K562 (cell line): Measurements from ENCODE around the gene ABCF3. TPM values are rescaled to one million over a fixed set of nuclear protein-coding genes. Genes with fewer than 3 reads are reported as not detected.

Source experiments
- ATAC-seq: fragments of 200-7000 bp; cut with Tn5 transposase; 3 replicates; pipeline ENCODE4 v1.9.1; 2020; ENCODE audit warnings: moderate library complexity
- BruUV-seq: library from RNA; stranded (reverse); fragments of 400-500 nt; replicated peaks from 2 replicates; lab custom pipeline; 2021; lab: Mats Ljungman, UMichigan
- CTCF ChIA-PET: fragments of 300-600 bp; formaldehyde crosslinking; extraction: SDS; loops from one replicate; lab custom pipeline; 2021; ENCODE audit warnings: low intra/inter-chr PET ratio; lab: Yijun Ruan, JAX
- POLR2A ChIA-PET: fragments of 300-600, 350-650 bp; sonication (Branson Sonifier 250); formaldehyde crosslinking; extraction: SDS; loops from one replicate; lab custom pipeline; 2021; ENCODE audit warnings: antibody characterized with exemption, inconsistent platforms; lab: Yijun Ruan, JAX
- DNase-seq, 4 experiments: peaks; one replicate each; pipeline versions ENCODE4 v3.0.0 to v3.0.0-alpha.2; 2011 to 2018; ENCODE audit warnings: low spot score in 3 of 4, mixed read lengths in 3 of 4; ENCODE audit errors: extremely low read depth in 1 of 4
- FAIRE-seq: peaks from 2 replicates; lab custom pipeline; 2011; peaks lifted over from hg19 to GRCh38; lab: Jason Lieb, UNC
- H2AFZ ChIP-seq: 2 replicates; pipeline ENCODE4 v1.6.0; 2011; ENCODE audit warnings: low read depth, low read length, control low read depth, inconsistent platforms
- H3K27ac ChIP-seq: fragments of 200-600 bp; 3 replicates; pipeline ENCODE4 v1.8.0; 2011; ENCODE audit warnings: low read depth, mild to moderate bottlenecking, control low read depth, inconsistent platforms, low read length, moderate library complexity, mixed read lengths; ENCODE audit errors: extremely low read depth
- H3K27me3 ChIP-seq, 2 experiments: fragments of 300-600 bp in 1 of 2; 2 replicates in 1 of 2; 3 replicates in 1 of 2; pipeline versions ENCODE4 v1.6.0 to v1.8.0; 2011; ENCODE audit warnings: inconsistent platforms in 2 of 2, low read length in 2 of 2, mild to moderate bottlenecking in 1 of 2, mixed read lengths in 1 of 2, moderate library complexity in 1 of 2; ENCODE audit not compliant: control insufficient read depth in 2 of 2, insufficient read depth in 2 of 2
- H3K36me3 ChIP-seq: fragments of 300-600 bp; 3 replicates; pipeline ENCODE4 v1.8.0; 2011; ENCODE audit warnings: mild to moderate bottlenecking, low read length, inconsistent platforms; ENCODE audit not compliant: control insufficient read depth, insufficient read depth
- H3K4me1 ChIP-seq, 2 experiments: fragments of 200-600 bp in 1 of 2; replicated peaks in 1 of 2; 2 replicates in 1 of 2; 3 replicates in 1 of 2; pipeline versions ENCODE4 v1.5.1 to v1.8.0; 2011; ENCODE audit warnings: inconsistent platforms in 2 of 2, low read length in 2 of 2, mild to moderate bottlenecking in 1 of 2, mixed read lengths in 1 of 2, moderate library complexity in 1 of 2; ENCODE audit not compliant: control insufficient read depth in 2 of 2, insufficient read depth in 2 of 2
- H3K4me2 ChIP-seq: 2 replicates; pipeline ENCODE4 v1.6.1; 2011; ENCODE audit warnings: low read length, control low read depth, inconsistent platforms, mixed read lengths; ENCODE audit not compliant: insufficient read depth
- H3K4me3 ChIP-seq: fragments of 200-600 bp; sonication (generic), shearing (Covaris generic); 2 replicates; pipeline ENCODE4 v1.5.1; 2016; ENCODE audit warnings: control low read depth, inconsistent platforms
- H3K79me2 ChIP-seq: fragments of 200-600 bp; 3 replicates; pipeline ENCODE4 v1.8.0; 2011; ENCODE audit warnings: low read length, inconsistent platforms; ENCODE audit not compliant: control insufficient read depth, insufficient read depth
- H3K9ac ChIP-seq, 2 experiments: 2 replicates each; pipeline versions ENCODE4 v1.6.0 to v1.6.1; 2011; ENCODE audit warnings: low read depth in 2 of 2, low read length in 2 of 2, control low read depth in 1 of 2, inconsistent platforms in 1 of 2, mild to moderate bottlenecking in 1 of 2, mixed read lengths in 1 of 2; ENCODE audit not compliant: insufficient read depth in 1 of 2
- H3K9me1 ChIP-seq: one replicate; pipeline ENCODE4 v1.6.0; 2011; ENCODE audit warnings: inconsistent platforms, mild to moderate bottlenecking, low read length, moderate library complexity; ENCODE audit not compliant: control insufficient read depth, insufficient read depth
- H3K9me3 ChIP-seq: replicated peaks from 2 replicates; pipeline ENCODE4 v1.5.1; 2011; ENCODE audit warnings: low read depth, low read length, inconsistent platforms; ENCODE audit not compliant: control insufficient read depth, insufficient read depth
- H4K20me1 ChIP-seq: replicated peaks from 2 replicates; pipeline ENCODE4 v1.6.1; 2011; ENCODE audit warnings: low read length, inconsistent platforms, mixed read lengths; ENCODE audit not compliant: control insufficient read depth, insufficient read depth
- ARID2 ChIP-seq: fragments of 450-650 bp; IDR thresholded peaks from 2 replicates; pipeline ENCODE4 v1.6.1; 2017; ENCODE audit warnings: antibody characterized with exemption, mild to moderate bottlenecking
- BRD9 ChIP-seq: fragments of 450-650 bp; IDR thresholded peaks from 2 replicates; pipeline ENCODE4 v1.6.1; 2018; ENCODE audit warnings: low read depth; ENCODE audit not compliant: partially characterized antibody
- E2F3 ChIP-seq: fragments of 250-450 bp; sonication (Bioruptor Pico); IDR thresholded peaks from 2 replicates; pipeline ENCODE4 v1.4.0; 2020; ENCODE audit warnings: mild to moderate bottlenecking
- HNRNPUL1 ChIP-seq: fragments of 200-400 bp; formaldehyde crosslinking; IDR thresholded peaks from 2 replicates; pipeline ENCODE4 v1.6.1; 2017; ENCODE audit warnings: low read length
- MXI1 ChIP-seq: IDR thresholded peaks from 2 replicates; pipeline ENCODE4 v1.6.1; 2011; ENCODE audit warnings: low read depth, mild to moderate bottlenecking, improper control_type of control experiment, low read length
- NFATC3 ChIP-seq: fragments of 450-650 bp; IDR thresholded peaks from 2 replicates; pipeline ENCODE4 v1.6.1; 2017; ENCODE audit warnings: mild to moderate bottlenecking
- NFXL1 ChIP-seq: fragments of 450-650 bp; formaldehyde crosslinking; IDR thresholded peaks from 2 replicates; pipeline ENCODE4 v1.4.0; 2021; ENCODE audit warnings: mild to moderate bottlenecking
- NR2F6 ChIP-seq: fragments of 450-650 bp; formaldehyde crosslinking; IDR thresholded peaks from 2 replicates; pipeline ENCODE4 v1.4.0; 2020; ENCODE audit warnings: mild to moderate bottlenecking
- RBM25 ChIP-seq: fragments of 200-400 bp; formaldehyde crosslinking; IDR thresholded peaks from 2 replicates; pipeline ENCODE4 v1.6.1; 2018; ENCODE audit warnings: low read length, low read depth, moderate library complexity; ENCODE audit not compliant: severe bottlenecking
- RHOXF2B ChIP-seq: fragments of 250-450 bp; sonication (Bioruptor Pico); conservative IDR thresholded peaks from 2 replicates; pipeline ENCODE4 v1.5.1; 2021
- RUNX1 ChIP-seq: sonication (generic); IDR thresholded peaks from 2 replicates; pipeline ENCODE4 v1.6.1; 2016; ENCODE audit warnings: antibody characterized with exemption, low read depth
- SMAD4 ChIP-seq: fragments of 250-450 bp; sonication (Bioruptor Pico); conservative IDR thresholded peaks from 2 replicates; pipeline ENCODE4 v1.8.0; 2021; ENCODE audit warnings: inconsistent platforms, mild to moderate bottlenecking, moderate library complexity
- ZFP36 ChIP-seq: fragments of 150-350 bp; IDR thresholded peaks from 2 replicates; pipeline ENCODE4 v1.6.1; 2018; ENCODE audit warnings: low read length, low read depth; ENCODE audit not compliant: partially characterized antibody
- ZNF253 ChIP-seq: fragments of 250-450 bp; sonication (Bioruptor Pico); conservative IDR thresholded peaks from 2 replicates; pipeline ENCODE4 v1.6.1; 2021; ENCODE audit warnings: mild to moderate bottlenecking
- WGBS: fragments of 100-300 bp; shearing (Covaris generic); methylation state at CpG from one replicate; pipeline ENCODE4 v1.1.6; 2016; ENCODE audit warnings: low coverage, mixed read lengths; ENCODE audit not compliant: insufficient coverage; ENCODE audit errors: missing lambda C conversion rate; 5-methylcytosine and 5-hydroxymethylcytosine counted together
- in situ Hi-C: fragments of 300-500 bp; cut with MboI; formaldehyde crosslinking; loops from 4 replicates; pipeline ENCODE4 v1.15.0; 2018; ENCODE audit warnings: inconsistent platforms, mixed read lengths
- intact Hi-C: fragments of 100-400 bp; cut with micrococcal nuclease; formaldehyde crosslinking; loops from 2 replicates; pipeline ENCODE4 v1.14.2; 2022
- polyA plus RNA-seq, 8 experiments: library from polyadenylated mRNA; depleted of rRNA in 4 of 8; stranded (reverse) in 5 of 8; unstranded in 3 of 8; fragments of >200 nt; fragmentation: Nextera tagmentation in 2 of 8; fragmentation: Illumina TruSeq in 1 of 8; extraction: Ambion mirVana in 2 of 8; extraction: Trizol in 1 of 8; gene quantifications; 2 replicates each; pipeline versions ENCODE4 v1.2.1 to v1.2.3, GENCODE V29; 2011 to 2014; ENCODE audit warnings: inconsistent platforms in 1 of 8, missing spikeins in 1 of 8
- total RNA-seq, 7 experiments: library from RNA; depleted of rRNA in 6 of 7; stranded (reverse); fragments of >200 nt in 6 of 7; fragmentation: Illumina TruSeq in 2 of 7; extraction: Trizol in 2 of 7; gene quantifications; 2 replicates each; pipeline versions ENCODE4 v1.2.1 to v1.2.3, GENCODE V29; 2011 to 2021; ENCODE audit warnings: low replicate concordance in 1 of 7
- TF ChIP-seq, protein P1 (sequence below): fragments of 250-450 bp; sonication (Bioruptor Pico); IDR thresholded peaks from 2 replicates; pipeline ENCODE4 v1.6.1; 2021; ENCODE audit warnings: mild to moderate bottlenecking
- TF ChIP-seq, protein P2 (sequence below): fragments of 150-350 bp; conservative IDR thresholded peaks from 2 replicates; pipeline ENCODE4 v1.6.1; 2014; ENCODE audit warnings: low read length
- TF ChIP-seq, protein P3 (sequence below): fragments of 450-650 bp; IDR thresholded peaks from 2 replicates; pipeline ENCODE4 v1.7.1; 2018; ENCODE audit warnings: mild to moderate bottlenecking, low read depth; ENCODE audit not compliant: partially characterized antibody

The ABCF3 gene
- total and polyA plus RNA-seq, 9 of the 15 experiments (the other 6 are each of a cell fraction or from before 2014, with no cell fraction given) = 6.7 to 77.9 (median 45.1) TPM

DNA sequence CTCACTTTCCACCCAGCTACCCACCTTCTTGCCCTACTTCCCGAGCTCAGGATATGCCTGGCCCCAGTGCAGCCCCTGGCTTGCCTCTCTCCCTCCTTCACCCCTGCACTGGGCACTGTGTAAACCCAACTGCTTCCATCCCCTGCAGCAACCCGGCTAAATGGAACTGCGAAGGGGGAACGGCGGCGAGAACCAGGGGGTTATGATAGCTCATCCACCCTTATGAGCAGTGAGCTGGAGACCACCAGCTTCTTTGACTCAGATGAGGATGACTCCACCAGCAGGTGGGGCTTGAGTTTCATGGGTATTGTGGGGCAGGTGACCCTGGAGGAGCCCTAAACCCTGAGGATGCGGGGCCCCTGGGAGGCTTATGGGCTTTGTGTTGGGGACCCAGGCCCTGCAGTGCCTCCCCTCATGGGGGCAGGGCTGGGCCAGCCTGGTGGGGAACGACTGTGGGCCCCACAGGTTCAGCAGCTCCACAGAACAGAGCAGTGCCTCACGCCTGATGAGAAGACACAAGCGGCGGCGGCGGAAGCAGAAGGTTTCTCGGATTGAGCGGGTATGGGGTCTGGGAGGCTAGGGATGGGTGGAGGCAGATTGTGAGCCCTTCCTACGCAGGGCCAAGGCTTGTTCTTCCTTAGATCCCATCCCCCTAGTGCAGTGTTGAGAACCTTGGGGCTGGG, 21.2 kb upstream of the ABCF3 start (continued):
- TF ChIP-seq, protein P1, sequence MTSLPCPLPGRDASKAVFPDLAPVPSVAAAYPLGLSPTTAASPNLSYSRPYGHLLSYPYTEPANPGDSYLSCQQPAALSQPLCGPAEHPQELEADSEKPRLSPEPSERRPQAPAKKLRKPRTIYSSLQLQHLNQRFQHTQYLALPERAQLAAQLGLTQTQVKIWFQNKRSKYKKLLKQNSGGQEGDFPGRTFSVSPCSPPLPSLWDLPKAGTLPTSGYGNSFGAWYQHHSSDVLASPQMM = no peak
- TF ChIP-seq, protein P2, sequence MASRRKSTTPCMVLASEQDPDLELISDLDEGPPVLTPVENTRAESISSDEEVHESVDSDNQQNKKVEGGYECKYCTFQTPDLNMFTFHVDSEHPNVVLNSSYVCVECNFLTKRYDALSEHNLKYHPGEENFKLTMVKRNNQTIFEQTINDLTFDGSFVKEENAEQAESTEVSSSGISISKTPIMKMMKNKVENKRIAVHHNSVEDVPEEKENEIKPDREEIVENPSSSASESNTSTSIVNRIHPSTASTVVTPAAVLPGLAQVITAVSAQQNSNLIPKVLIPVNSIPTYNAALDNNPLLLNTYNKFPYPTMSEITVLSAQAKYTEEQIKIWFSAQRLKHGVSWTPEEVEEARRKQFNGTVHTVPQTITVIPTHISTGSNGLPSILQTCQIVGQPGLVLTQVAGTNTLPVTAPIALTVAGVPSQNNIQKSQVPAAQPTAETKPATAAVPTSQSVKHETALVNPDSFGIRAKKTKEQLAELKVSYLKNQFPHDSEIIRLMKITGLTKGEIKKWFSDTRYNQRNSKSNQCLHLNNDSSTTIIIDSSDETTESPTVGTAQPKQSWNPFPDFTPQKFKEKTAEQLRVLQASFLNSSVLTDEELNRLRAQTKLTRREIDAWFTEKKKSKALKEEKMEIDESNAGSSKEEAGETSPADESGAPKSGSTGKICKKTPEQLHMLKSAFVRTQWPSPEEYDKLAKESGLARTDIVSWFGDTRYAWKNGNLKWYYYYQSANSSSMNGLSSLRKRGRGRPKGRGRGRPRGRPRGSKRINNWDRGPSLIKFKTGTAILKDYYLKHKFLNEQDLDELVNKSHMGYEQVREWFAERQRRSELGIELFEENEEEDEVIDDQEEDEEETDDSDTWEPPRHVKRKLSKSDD = no peak
- TF ChIP-seq NR2F6 (CRISPR knock-in tag) (no peak), E2F3 (CRISPR knock-in tag) (no peak), MXI1 (no peak), SMAD4 (CRISPR knock-in tag) (no peak), NFATC3 (no peak)

DNA sequence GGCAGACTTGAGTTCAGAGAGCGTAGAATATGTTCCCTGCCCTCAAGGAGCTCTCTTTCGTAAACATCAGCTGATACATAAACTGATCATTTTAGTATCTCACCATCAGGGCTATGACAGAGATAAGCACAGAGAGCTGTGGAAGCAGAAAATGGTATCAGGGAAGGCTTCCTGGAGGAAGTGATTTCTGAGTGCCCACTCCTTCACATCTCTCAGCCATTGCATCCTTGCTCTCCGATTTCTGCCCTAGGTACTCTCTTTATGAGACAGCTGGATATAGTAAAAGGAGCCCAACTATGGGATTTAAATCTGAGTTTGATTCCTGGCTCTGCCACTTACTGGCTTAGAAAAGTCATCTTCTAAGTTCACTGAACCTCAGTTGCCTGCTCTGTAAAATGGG, 20.5 kb upstream of the ABCF3 start:
- Histone ChIP-seq H2AFZ (no peak overlapping the region), H4K20me1 (no peaks in the 10 kb centered on the region), H3K4me3 (no peak overlapping the region), H3K27me3 (no peaks in the 10 kb centered on the region), H3K36me3 (peaks cover 88% of the 10 kb centered on the region; the same call in 2 of the 3 replicates), H3K9me1 (no peaks in the 10 kb centered on the region), H3K27ac (no peak overlapping the region), H3K4me2 (no peak overlapping the region), H3K9me3 (no peaks in the 10 kb centered on the region), H3K4me1 (peaks cover 3 to 11% of the 10 kb centered on the region in 2 experiments; a peak in 4 of 5 replicates), H3K79me2 (peaks cover 13% of the 10 kb centered on the region), H3K9ac (no peak overlapping the region)
- intact Hi-C loops (no loop called here), in situ Hi-C loops (no loop called here)
- ATAC-seq (no peak), DNase-seq (no peak), FAIRE-seq (no peak)
- BruUV-seq = no TSS peak
- POLR2A ChIA-PET = interaction anchor here (0.7 kb wide), 1 partner anchor 46 kb away, joined by 3 read pairs; no protein-coding TSS in a partner anchor
- CTCF ChIA-PET = no interaction called here
- WGBS = 100% methylated on average over 3 of the region's 3 CpGs
- TF ChIP-seq RBM25 = peak; percentile 82
- no peak for TF ChIP-seq NFXL1 (CRISPR knock-in tag)
- peak; percentile 94 for TF ChIP-seq ZFP36
- TF ChIP-seq HNRNPUL1 = no peak
- TF ChIP-seq, protein P3, sequence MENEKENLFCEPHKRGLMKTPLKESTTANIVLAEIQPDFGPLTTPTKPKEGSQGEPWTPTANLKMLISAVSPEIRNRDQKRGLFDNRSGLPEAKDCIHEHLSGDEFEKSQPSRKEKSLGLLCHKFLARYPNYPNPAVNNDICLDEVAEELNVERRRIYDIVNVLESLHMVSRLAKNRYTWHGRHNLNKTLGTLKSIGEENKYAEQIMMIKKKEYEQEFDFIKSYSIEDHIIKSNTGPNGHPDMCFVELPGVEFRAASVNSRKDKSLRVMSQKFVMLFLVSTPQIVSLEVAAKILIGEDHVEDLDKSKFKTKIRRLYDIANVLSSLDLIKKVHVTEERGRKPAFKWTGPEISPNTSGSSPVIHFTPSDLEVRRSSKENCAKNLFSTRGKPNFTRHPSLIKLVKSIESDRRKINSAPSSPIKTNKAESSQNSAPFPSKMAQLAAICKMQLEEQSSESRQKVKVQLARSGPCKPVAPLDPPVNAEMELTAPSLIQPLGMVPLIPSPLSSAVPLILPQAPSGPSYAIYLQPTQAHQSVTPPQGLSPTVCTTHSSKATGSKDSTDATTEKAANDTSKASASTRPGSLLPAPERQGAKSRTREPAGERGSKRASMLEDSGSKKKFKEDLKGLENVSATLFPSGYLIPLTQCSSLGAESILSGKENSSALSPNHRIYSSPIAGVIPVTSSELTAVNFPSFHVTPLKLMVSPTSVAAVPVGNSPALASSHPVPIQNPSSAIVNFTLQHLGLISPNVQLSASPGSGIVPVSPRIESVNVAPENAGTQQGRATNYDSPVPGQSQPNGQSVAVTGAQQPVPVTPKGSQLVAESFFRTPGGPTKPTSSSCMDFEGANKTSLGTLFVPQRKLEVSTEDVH = no peak
- TF ChIP-seq BRD9 = no peak
- TF ChIP-seq ARID2 = no peak
- TF ChIP-seq RHOXF2B = no peak
- TF ChIP-seq RUNX1 = no peak
- no peak for TF ChIP-seq ZNF253 (CRISPR knock-in tag)
